ENCODE data around the gene UQCR11.

The UQCR11 gene

GRCh38 chr19:1563251-1563650, 42.0 kb downstream of the UQCR11 start:
- DNase-seq = no peak

- no peak for DNase-seq
Observed at GRCh38 chr19:1561236-1561842, 43.9 kb downstream of the UQCR11 start.

- no peak for DNase-seq
Observed at GRCh38 chr19:1560286-1560882, 44.9 kb downstream of the UQCR11 start.

DNA sequence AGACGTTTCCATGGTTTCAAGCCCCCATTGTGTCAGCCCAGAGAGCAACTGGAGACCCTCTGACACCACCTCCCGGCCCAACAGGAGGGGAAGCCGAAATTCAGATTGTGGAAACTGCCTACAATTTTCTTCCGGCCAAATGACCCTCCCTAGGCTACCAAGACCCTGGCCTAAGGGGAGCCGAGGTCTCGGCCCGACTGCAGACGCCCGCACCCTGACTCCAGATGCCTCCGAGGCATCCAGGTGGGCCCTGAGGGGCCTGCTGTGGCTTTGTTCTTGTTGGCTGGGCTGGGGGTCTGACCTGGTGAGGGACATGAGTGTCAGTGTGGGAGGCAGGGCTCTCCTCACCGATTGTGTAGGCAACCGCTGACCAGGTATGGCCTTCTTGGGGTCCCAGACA, 46.7 kb downstream of the UQCR11 start:
- no peak for DNase-seq

GRCh38 chr19:1556390-1557070, 48.7 kb downstream of the UQCR11 start:
- no peak for DNase-seq

- no peak for DNase-seq
Observed at GRCh38 chr19:1555487-1556389, 49.5 kb downstream of the UQCR11 start.

- no peak for DNase-seq
Observed at GRCh38 chr19:1554968-1555367, 50.3 kb downstream of the UQCR11 start.

DNA sequence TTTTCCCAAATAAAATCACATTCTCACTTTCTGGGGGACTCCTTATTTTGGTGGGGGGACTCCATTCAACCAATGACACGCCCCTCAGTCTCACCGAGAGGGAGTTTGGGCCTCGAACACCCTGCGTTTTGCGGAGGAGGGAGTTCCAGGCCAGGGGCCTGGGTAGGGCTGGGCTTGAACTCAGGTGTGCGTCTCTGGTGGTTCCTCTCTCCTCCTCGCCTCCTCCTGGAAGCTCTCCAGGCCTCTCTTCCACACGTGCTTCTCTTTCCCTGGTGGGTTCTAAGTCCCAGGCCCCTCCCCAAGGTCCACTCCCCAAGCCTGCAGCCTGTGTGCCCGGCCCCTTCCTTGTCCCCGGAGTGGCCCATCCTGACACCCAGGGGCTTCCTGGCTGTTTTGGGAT, 51.8 kb downstream of the UQCR11 start:
- no peak for DNase-seq

GRCh38 chr19:1551068-1552040, 53.9 kb downstream of the UQCR11 start:
- DNase-seq = no peak

DNA sequence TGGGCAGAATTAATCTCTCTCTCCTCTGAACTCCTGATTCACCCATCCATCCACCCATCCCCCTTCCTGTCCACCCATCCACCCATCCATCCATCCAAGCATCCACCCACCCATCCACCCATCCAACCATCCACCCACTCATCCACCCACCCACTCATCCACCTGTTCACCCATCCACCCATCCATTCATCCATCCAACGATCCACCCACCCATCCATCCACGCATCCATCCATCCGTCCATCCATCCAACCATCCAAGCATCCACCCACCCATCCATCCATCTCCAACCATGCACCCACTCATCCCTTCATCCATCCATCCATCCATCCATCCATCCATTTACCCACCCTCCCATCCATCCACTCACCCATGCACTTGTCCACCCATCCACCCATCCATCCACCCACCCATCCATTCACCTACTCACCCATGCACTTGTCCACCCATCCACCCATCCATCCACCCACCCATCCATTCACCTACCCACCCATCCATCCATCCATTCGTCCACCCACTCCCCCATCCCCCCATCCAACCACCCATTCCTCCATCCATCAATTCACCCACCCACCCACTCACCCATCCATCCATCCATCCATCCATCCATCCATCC, 55.8 kb downstream of the UQCR11 start:
- DNase-seq = no peak
